ENCODE data around the gene LMO3.

GRCh38 chr12:16583969-16584745, 21.8 kb downstream of the LMO3 start:
- TF ChIP-seq CTCF (conservative IDR thresholded peaks at IDR 0.05 in 1 of 2, IDR thresholded peaks at IDR 0.05 in 1 of 2; ENCODE audit: extremely low read depth in 1 of 2, insufficient read depth in 1 of 2, low read depth in 1 of 2, low read length in 2 of 2) (no peak), EZH2 (IDR thresholded peaks at IDR 0.05; ENCODE audit: borderline replicate concordance, low read length) (no peak)

Measured in mammary epithelial cell (primary cell).